Stimulated activated CD4-positive, alpha-beta T cell treated with anti-CD3 and anti-CD28 coated beads, Interleukin-15, amount 100 ng/mL, for 48 hours (primary cell): ENCODE results near the gene BCOR.

ENCODE experiments used
- DNase-seq, 2 donors: peaks; one replicate each; pipeline ENCODE4 v3.0.0-alpha.2; 2020; ENCODE audit warnings: low read depth in 2 of 2

Gene BCOR

DNA sequence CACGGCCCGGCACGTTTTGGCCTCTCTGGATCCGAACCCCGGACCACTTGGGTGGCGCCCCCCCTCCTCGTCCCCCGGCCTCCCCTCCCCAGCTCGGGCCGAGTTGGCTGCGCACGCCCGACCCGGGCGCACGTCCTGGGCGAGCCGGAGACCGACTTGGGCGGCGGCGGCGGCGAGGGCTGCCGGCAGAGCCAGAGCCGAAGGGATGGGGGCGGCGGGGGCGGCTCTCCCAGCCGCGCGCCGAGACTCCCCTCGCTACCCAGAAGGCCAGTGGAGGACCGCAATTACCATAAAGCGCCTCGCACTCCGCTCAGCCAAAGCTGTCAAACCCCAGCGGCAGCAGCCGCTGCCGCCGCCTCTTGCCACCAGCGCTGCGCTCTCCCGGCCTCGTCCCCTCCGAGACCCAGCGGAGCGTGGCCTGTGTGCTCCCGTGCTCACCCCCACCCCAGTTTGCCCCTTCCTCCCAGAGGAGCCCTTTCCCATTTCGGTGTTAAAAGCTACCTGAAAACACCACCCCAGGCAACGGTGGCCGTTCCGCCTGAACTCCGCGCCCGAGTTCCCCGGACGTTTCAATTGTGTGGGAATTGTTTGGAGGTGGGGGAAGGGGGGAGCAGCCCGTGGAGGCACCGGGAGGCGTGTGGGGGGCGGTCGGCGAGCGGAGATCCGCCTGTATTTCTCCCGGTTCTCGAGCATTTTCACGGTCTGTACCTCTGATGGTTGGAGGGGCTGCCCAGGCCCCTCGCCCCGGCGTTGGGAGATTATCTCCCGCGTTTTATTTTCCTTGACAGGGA lies 701 bp upstream of the BCOR start:
- no peak for DNase-seq

DNA sequence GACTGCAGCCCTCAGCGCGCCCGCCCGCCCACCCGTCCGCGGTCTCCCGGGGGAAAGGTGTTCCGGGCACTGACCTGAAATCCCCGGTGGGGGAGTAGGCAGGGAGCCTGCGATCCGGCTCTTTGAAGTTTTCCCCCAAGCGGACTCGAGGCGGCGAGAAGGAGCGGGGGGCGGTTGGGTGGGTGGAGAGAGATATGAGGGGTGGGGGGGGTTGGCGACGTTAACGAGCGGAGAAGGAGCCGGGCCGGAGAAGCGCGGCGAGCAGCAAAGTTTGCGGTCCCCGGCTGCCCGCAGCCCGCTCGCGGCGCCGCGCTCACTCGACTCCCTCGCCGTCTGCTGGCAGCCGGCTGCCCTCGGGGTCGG lies 636 bp downstream of the BCOR start:
- no peak for DNase-seq

DNA sequence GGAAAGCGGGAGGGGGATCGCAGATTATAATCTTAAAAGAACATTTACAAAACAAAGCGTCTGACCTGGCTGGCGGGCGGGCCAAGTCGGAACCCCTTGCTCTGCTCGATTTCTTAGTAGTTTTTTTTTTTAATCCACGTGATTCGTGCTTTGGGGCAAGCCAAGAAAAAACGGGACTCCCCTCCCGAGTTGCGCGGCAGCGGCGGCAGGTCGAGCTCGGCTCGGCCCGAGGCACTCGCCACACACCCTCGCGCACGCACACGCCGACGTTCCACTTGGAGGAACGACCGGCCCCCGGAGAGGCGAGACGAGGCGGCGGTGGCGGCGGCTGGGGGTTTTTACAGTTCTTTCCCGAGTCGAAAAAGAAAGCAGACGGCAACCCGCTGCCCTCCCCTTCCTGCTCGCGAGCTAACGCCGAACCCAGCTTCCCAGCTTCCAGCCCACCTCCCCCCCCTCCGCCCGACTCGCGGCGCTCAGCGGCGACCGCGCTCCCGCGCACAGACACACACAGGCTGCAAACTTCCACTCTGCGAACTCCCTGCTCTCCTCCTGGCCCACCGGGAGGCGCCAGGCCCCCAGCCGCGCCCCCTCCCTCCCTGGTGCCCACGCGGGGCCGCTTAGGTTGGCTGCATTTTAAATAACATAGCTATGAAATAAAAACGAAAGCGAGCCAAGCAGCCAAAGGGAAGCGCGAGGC lies 1.2 kb downstream of the BCOR start:
- no peak for DNase-seq

DNA sequence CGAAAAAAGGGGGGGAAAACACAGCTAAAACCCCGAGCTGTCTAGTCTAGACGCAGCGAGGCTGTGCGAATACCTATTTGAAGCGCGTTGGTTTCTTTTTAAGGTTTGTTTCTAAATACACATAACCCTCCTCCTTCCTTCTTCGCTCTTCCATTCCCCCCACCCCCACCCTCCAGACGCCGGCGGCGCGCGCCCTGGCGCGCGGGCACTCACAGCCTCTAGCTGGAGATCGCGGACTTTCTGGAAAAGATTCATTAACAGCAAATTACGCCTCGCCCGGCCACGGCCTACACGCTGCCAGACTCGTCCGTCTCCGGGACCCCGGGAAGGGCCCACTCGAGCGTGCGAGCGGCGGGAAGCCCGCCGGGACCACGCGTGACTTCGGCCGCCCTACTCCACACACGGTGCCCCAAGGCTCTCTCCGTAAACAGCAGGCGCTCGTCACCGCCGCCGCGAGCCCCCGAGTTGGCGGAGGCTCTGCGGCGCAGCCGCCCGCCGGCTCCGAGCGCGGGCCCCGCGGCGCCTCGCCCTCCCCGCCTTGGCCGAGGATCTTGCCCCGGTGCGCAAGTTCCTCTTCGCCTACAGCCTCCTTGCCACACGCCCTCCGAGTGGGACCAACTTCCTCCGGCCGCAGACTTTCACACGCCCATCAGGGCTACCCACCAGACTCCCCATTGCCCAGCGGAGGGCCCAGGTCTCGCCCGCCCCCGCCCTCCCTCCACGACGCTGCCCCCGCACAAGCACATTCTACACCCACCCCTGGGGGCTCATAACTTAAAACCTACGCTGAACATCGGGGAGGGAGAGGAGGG lies 2.0 kb downstream of the BCOR start:
- DNase-seq: no peak

DNA sequence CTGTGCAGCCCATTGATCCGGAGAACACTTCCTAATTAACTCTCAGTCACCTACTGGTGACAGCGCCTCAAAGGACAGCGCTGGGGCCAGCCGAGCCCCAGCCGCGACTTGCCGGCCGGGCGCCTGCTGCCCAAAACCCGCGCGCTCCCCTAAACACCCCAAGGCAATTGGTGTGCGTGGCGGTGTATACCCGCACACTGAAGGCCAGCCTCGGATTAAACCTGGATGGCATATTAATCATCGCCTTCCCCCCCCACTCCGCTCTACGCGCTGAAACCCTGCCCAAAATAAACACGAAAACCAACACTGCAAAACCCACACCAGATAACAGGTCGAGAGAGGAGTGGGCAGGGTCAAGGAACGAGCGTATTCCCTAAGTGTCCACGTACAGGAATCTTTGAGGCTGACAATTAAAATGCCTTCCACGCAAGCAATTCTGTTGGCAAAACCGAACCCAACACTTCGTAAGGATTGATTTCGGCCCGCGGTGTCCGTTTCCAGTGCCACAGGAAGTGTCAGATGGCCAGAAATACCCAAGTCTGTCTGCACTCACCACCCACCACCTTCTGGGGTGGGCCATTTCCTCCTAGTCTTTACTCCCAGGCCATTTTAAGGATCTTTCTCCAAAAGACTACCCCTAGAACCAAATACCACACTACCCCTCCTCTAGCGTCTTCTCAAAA lies 2.7 kb downstream of the BCOR start:
- DNase-seq: no peak

DNA sequence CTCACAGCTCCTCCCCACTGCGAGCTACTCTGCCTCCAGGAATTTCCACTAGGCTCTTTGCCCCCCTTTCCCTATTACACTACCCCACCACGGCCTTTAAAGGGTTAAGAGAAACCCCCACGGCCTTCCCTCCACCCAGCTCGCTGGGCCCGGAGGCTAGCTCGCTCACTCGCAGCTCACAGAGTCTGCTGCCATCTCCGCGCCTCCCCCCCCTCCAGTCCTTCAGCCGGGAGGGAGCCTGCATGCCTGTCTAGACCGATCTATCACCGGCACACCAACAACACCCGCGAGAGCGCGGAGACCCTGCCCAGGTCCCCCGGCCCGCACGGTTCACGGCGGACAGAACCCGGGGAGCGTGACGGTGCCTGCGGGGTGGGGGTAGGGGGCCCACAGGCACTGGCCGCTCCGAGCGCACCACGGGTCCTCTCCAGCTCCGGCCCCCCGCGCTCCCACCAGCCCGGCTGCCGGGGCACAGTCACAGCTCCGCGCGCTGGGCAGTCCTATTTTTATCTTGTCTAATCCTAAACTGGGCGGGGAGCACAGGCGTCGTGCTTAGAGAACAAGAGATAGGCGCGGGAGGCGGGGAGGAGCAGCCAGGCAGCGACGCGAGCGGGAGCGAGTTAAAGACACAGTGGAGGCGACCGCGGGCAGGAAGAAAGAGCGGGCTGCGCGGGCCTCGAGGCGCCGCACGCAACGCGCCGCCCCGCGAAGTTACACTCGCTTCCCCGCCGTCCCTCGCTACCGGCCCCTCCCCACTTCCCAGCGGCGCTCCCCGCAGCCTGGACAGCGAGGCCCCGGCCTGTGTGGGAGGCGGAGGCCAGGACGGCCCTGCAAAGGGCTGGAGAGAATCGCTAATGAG lies 3.5 kb downstream of the BCOR start:
- DNase-seq: no peak

DNA sequence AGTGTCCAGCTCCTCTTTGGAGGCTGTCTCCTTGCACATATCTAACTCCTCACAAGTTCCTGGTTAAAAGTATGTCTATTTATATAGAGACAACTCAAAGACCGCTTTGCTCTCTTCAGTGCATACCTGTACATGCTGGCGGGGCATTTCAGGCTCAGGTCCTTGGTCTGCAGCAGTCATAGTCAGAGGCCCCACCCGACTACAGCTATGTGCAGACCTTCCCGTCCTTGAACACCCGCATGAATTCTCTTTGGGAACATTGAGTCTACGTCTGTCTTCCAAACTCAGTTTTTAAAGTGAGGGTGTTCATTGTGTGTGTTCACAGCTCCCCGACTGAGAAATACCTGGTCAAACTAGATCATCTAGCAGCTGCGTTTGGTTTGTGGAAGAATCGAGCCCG lies 4.2 kb downstream of the BCOR start:
- DNase-seq: no peak

DNA sequence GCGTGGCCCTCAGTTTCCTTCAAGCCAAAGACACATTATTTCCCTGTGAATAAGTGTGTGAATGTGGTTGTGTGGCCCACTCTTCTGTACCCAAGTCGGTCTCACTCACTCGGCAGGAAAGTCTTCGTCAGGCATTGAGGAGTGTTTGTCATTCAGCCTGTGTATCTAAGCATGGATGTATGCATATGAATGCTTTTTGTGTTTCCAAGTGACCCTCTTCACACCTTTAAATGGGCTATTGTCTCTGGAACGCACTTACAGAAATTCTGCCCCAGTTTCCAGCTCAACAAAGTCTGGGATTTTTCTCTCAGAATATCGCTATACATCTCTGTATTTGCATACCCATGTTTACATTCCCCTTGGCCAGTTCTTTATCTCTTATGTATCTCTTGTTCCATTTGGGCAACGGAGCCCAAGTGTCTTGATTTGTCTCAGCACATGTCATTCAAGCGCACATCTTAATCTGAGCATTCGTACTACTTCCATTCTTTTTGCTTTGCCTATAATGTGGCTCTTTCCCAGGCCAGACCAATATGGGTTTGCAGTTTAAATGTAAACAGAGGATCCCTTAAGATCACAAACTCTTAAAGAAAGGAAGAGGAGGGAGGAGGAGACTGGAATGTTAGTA lies 4.8 kb downstream of the BCOR start:
- no peak for DNase-seq

DNA sequence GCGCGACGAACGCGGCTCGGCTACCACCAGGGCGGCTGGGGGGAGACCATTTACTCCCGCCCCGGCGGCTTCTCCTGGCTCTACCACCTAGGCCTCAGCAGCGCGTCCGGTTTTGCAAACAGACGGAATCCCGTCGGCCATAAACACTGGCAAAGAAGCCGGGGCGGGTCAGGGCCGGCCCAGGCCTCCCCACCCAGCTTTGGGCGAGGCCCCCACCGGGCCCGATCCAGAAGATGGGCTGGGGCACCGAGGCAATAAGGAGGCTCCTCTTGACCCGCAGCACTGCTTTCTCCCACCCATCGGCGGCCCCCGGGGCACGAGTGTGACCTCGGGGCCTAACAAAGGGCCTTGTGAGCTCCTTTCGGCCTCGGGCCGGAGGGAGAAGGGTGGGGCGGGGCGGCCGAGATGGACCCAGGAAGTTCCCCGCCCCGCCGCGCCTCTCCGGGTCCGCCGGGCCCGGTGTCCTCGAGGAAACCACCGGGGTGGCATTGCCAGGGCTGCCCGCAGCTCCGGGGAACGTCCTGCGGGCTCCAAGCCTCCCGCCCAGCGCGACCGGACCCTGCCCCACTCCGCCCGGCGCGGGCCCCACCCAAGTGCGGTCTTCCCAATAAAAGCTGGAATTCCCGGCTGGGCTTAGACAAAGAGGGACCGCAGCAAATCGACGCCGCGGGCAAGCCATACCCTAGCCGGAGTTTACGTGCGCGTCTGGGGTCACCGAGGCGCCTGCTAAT lies 5.9 kb downstream of the BCOR start:
- no peak for DNase-seq

DNA sequence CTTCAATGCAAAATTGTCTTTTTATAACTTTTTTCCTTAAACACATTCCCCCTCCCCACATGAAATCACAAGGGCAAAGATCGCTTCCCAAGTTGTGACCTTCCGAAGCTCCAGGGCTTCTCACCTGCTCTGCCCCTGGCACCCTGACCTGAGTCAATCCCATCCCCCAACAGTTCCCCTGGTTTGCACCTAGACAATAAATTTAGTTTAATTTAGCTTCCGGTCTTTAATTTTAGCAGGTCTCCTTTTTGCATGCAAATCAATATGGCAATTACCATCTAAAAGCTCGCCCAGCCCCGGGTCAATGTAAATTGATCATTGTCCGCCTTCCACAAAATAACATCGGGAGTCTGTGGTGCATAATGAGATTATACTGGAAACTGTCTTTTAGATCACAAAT lies 6.8 kb downstream of the BCOR start:
- DNase-seq: no peak

DNA sequence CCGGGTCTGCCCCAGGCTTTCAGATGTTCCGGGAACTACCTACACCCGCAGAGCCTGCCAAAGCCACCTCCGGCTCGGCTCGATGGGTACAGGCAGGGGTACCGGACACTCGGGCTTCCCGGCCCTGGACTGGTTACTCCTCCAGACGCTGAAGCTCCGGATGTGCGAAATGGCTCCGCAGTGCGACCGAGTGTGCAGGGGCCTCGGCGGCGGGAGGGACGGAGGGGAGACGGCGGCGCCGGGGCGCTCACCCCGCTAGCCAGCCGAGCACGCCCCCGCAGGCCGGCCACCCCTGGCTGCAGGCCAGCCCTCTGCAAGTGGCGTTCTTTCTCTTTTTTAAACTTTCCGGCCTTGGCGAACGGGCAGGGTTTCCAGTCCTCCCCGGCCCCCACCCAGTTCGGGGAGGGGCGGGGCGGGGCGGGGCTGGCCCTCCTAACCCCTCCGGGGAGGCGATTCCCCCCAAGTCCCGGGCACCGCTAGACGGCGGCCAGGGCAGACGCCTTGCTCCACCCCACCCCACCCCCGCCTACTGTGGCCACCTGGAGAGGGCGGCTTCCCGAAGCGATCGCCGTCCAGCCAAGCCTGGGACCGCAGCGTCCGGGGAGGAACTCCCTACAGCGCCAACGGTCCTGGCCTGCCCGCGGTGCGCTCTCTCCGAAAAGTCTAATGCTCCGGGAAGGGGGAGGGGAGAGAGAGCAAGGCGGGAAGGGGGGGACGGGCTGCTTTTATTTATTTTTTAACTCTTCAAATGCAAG lies 7.5 kb downstream of the BCOR start:
- no peak for DNase-seq

DNA sequence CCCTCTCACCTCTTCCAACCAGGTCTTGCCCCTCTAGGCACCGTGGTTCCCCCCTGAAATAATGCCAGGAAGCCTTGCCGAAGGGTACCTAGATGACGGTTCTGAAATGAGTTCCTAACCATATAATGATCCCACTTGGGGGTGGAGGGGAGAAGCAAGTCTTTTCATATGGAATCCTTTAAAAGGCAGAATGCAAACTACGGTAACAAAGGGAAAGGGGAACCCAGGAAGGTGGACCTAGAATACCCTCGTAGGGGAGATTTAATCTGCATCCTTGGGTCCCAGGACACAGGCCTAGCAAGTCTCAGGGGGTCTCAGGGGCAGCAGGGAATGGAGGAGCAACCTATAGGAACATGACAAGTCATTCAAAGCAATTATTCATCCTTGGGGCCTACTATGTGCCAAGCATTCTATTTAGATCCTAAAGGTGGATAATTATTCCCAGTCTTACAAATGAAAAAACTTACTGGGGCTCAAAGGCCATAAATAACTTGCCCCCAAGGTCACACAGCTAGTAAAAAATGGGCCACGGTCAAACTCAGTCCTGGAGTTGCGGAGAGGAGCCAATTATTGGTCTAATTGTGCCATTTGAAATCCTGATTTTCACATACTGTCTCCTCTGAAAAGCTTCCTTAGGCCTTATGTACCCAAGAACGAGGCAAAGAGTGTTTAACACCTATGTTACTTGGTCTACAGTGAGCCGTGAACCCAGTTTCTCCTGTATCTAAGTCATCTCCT lies 8.8 kb downstream of the BCOR start:
- DNase-seq: no peak

DNA sequence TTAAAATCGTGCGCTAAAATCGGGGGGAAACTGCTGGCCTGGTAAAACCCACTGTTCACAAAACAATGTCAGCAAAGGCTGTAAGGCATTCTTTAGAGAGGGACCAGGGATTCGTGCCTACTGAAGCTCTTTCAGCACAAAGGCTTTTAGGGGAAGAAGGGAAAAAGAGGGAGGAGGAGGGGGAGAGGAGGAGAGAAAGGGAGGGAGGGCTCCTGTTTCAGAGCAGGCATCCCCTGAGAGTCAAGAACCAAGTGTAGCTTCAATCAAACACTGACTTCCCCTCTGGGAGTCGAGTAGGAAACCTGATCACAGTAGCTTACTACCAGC lies 9.5 kb downstream of the BCOR start:
- no peak for DNase-seq

DNA sequence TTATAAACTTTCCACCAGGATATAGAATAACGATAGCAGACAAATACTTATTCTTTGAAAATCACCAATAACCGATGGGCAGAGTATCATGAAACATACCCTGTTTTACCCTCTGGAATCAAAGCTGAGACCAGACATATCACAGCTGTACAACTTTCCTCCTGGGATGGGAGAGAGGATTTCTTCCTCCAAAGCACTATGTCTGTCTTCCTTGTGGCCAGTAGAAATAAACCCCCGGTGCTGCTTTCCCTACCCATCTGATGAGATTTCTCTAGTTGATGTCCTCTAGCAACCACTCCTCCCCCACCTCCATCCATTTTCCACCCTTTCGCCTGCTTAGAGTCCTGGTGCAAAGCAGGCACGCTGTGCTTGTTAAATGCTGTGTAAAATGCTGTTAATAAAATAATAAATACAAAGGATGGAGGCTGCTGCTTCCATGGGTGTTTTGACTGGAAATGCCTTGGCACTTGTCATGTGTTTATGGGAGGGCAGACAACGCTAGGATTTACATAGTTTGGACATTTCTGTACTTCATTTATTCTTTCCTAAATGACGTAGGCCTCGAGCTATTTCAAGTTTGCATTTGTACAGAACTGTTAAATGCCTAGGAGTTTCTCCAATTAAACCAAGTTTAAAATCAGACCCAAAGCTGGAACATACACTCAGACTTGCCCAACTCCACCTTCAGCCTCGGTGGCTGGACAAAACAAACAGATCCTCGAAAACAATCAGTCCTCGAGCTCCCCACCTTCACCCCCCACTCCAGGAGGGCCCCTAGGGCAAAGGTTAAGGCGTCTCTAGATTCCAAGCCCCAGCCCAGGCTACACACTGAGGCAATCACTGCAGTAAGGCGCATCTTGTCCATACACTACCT lies 10.1 kb downstream of the BCOR start:
- no peak for DNase-seq

DNA sequence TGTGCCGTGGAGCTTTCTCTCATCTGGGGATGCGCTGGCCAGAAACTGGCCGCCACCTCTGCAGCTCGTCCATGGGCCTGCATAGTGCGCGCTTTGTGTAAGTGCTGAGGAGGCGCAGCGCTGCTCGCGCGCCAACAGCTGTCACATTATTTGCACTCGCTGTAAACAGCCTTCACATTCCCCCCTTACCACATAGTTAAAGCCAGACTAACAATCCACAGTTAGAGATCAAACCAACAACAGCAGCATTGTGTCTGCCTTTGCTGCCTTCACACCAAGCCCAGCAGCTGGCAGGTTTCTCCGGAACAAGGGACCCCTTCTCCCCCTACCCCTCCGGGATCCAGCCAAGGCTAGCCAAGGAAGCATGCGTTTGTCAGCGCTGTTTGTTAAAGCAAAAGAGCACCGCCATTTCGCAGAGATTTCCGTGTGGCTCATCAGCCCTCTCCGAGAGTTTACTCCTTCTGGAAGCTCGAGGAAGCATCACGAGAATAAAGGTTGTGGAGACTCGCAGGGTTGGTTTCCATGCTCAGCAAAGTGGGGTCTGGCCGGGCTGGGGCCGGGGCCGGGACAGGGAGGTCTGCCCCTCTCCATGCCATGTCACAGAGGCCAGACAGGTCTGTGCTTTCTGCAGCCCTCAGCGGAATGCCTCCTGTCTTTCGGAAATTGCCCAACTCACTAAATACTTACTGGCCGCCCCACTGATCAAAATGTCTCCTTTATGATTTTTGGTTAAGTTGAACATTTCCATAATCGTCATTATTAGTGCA lies 11.0 kb downstream of the BCOR start:
- no peak for DNase-seq

DNA sequence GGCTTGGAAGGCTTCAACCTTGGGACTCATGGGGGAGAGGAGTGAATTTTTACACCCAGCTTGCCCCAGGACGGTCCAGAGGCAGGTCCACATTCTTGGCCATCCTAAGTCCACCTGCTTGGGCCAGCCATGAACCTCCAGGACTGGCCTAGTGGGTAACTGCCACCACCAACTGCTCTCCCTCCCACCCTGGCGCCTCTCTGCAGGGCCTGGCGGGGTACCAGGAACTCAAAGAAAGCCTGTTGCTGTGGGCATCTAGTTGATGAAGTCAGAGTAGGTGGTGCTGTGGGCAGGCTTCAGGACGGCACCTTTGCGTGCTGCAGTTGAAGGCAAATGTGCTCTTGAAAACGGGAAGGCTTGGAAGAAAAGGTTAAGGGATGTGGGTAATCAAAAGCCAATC lies 12.0 kb downstream of the BCOR start:
- DNase-seq: no peak

DNA sequence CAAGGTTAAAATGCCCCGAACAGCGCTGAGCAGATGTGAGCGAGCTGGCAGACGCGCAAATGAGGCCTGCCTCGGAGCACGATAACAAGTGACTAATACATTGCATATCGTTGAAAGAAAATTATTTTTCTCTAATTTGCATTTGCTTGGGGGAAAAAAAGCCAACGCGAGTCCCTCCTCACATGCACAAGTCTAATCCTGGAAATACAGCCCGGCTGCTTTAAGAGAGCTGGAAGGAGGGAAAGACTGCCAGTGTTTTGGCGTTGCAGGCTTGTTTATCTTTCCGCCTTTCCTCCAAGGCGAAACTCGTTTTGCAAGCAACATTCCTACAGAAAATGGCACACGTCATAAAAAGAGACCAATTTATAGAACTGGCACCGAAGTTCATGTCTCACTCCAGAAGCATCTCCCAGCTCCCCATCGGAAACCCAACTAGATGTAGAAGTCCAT lies 12.6 kb downstream of the BCOR start:
- DNase-seq: no peak
